SJCRH30 (cell line): ENCODE data around the gene HDGFL2. TPM values are rescaled to one million over a fixed set of nuclear protein-coding genes. Genes with fewer than 3 reads are reported as not detected.

ENCODE experiments used
- DNase-seq, 2 experiments: peaks; one replicate each; pipeline ENCODE4 v3.0.0-alpha.2; 2015 to 2020
- H3K27ac ChIP-seq: fragments of 250-450 bp; sonication (Bioruptor Pico); 2 replicates; pipeline ENCODE4 v1.5.1; 2020; ENCODE audit warnings: mild to moderate bottlenecking, moderate library complexity
- H3K27me3 ChIP-seq: fragments of 250-450 bp; sonication (Bioruptor Pico); 2 replicates; pipeline ENCODE4 v1.5.1; 2020; ENCODE audit warnings: mild to moderate bottlenecking, moderate library complexity
- H3K36me3 ChIP-seq: fragments of 250-450 bp; sonication (Bioruptor Pico); 2 replicates; pipeline ENCODE4 v1.5.1; 2020; ENCODE audit warnings: mild to moderate bottlenecking, moderate library complexity
- H3K4me1 ChIP-seq: fragments of 250-450 bp; sonication (Bioruptor Pico); 2 replicates; pipeline ENCODE4 v1.5.1; 2020; ENCODE audit warnings: mild to moderate bottlenecking, moderate library complexity
- H3K4me3 ChIP-seq: fragments of 250-450 bp; sonication (Bioruptor Pico); 2 replicates; pipeline ENCODE4 v1.5.1; 2020; ENCODE audit warnings: mild to moderate bottlenecking, moderate library complexity
- H3K9me3 ChIP-seq: fragments of 250-450 bp; sonication (Bioruptor Pico); replicated peaks from 2 replicates; pipeline ENCODE4 v1.5.1; 2020; ENCODE audit warnings: mild to moderate bottlenecking, moderate library complexity
- total RNA-seq: library from RNA; depleted of rRNA; stranded (reverse); fragments of >200 nt; shearing (Covaris generic); gene quantifications from 2 replicates; pipeline ENCODE4 v1.2.3, GENCODE V29; 2014

Gene HDGFL2
- total RNA-seq, 1 experiment from 2014 or later = 64.4 TPM

DNA sequence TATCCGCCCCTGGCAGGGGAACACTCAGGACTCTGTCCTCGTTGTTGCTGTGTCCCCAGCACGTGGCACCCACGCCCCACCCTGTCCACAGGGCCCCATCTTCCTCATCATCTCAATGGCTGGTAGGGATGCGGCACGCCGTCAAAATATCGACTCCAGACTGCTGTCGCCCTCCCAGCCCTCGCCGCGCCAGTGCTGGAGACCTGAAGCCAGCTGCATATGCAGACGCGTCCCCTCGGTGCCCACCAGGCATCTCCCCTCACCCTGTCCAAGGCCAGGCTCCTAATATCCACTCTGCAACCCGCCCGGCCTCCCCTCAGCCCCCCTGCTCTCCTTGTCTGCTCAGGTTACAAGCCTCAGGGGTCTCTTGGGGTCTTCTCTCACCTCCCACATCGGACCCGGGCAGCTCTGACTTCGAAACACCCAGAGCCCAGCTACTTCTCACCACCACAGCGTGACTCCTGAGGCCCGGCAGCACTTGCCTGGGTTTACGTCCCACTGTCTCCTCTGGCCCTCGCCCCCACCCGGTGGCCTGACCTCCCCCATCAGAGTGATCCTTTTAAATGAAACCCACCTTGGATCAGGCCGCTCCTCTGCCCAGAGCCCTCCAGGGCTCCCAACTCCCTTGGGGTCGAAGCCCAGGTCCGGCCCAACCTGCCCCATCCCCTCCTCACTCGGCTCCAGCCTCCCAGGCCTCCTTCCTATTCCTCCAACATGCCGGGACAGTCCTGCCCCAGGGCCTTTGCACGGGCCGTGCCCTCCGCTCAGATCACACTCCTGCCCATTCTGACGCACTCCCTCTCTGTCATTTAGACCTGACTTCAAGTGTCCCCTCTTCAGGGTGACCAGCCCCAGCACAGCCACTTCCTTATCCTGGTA lies 33.7 kb downstream of the HDGFL2 start:
- DNase-seq = no peak
- Histone ChIP-seq H3K36me3 (no peaks in the 10 kb centered on the region), H3K27me3 (no peaks in the 10 kb centered on the region), H3K4me1 (peaks cover 18% of the 10 kb centered on the region), H3K9me3 (no peaks in the 10 kb centered on the region), H3K4me3 (no peak overlapping the region), H3K27ac (no peak overlapping the region)

DNA sequence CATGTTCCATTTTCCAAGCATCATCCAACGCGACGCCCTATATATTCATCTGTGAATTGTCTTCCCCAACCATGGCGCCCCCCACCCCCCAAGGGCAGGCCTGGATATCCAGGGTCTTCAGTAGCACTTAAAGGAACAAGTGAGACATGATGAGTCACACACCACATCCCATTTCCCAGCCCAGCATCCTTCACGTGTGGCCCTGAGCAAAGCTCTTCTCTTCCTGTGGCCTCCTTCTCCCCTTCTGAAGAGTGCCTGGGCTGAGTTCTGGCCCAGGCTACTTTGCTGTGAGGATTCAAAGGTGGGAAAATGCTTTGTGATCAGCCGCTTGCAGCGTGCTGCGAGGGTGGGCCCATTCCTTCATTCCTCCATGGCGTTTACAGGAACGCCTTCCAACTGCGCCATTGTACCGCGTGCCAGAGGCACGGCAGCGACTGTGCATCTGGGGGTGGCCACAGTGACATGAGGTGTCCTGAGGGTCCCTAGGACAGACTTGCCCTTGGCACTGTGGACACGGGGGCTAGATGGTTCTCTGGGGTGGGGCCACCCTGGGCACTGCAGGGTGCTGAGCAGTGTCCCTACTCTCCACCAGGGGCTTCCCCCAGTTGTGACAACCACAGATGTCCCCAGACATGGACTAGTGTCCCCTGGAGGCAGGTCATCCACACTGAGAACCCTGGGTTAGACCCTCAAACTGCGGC lies 34.5 kb downstream of the HDGFL2 start:
- Histone ChIP-seq H3K4me1 (peaks cover 18% of the 10 kb centered on the region), H3K36me3 (no peaks in the 10 kb centered on the region), H3K27me3 (no peaks in the 10 kb centered on the region), H3K27ac (no peak overlapping the region), H3K9me3 (no peaks in the 10 kb centered on the region), H3K4me3 (no peak overlapping the region)
- no peak for DNase-seq

DNA sequence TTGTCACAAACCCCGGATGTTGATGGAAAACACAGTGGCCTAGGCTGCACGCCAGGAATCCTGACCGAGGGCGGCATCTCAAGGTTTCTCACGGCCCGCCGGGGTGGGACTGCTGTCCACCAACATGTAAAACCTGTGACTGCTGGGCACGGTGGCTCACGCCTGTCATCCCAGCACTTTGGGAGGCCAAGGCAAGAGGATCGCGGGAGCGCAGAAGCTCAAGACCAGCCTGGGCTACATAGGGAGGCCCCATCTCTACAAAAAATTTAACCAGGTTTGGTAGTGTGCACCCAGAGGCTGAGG lies 35.0 kb downstream of the HDGFL2 start:
- Histone ChIP-seq H3K4me3 (no peak overlapping the region), H3K9me3 (no peaks in the 10 kb centered on the region), H3K36me3 (no peaks in the 10 kb centered on the region), H3K4me1 (peaks cover 18% of the 10 kb centered on the region), H3K27me3 (no peaks in the 10 kb centered on the region), H3K27ac (no peak overlapping the region)
- no peak for DNase-seq

DNA sequence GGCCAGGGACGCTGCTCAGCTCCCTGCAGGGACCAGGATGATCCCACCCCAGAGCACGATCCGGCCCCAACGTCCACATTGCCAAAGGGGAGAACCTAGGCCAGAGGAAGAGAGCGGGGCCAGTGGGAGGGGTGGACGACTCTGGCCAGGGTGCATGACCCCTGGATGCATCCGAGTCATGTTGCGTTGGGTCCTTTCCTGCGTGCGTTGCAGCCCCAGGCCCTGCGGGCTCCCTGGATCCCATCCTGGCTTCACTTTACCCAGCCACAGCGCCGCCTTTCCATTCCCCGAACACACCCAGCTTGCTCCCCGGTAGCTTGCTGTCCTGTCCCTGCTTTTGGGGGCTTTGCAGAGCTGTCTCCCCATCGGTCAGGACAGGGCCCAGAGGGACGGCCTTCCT lies 35.7 kb downstream of the HDGFL2 start:
- H3K36me3 ChIP-seq = no peaks in the 10 kb centered on the region
- H3K4me1 ChIP-seq = peaks cover 12% of the 10 kb centered on the region
- H3K27me3 ChIP-seq = no peaks in the 10 kb centered on the region
- DNase-seq = no peak
- no peaks in the 10 kb centered on the region for H3K9me3 ChIP-seq
- H3K27ac ChIP-seq = no peak overlapping the region
- no peak overlapping the region for H3K4me3 ChIP-seq

DNA sequence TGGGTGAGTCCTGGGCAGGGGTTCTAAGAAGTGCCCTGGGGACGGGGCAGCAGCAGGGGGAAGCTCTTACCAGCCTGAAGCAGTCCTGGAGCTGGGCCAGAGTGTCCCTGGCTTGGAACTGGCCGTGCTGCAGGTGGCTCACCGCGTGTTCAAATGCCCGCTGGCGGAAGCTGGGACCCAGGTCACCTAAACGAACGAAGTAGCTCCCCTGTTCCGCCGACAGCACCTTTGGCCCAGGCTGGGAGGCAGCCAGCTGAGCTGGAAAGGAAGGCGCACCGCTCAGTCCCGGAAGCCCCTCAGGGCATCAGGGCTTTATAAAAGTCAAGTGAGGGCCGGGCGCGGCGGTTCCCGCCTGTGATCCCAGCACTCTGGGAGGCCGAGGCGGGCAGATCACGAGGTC lies 36.6 kb downstream of the HDGFL2 start:
- H3K36me3 ChIP-seq = no peaks in the 10 kb centered on the region
- no peak for DNase-seq
- no peak overlapping the region for H3K27ac ChIP-seq
- no peaks in the 10 kb centered on the region for H3K9me3 ChIP-seq
- H3K4me1 ChIP-seq = peaks cover 6% of the 10 kb centered on the region; the same call in 1 of the 2 replicates
- no peak overlapping the region for H3K4me3 ChIP-seq
- no peaks in the 10 kb centered on the region for H3K27me3 ChIP-seq

DNA sequence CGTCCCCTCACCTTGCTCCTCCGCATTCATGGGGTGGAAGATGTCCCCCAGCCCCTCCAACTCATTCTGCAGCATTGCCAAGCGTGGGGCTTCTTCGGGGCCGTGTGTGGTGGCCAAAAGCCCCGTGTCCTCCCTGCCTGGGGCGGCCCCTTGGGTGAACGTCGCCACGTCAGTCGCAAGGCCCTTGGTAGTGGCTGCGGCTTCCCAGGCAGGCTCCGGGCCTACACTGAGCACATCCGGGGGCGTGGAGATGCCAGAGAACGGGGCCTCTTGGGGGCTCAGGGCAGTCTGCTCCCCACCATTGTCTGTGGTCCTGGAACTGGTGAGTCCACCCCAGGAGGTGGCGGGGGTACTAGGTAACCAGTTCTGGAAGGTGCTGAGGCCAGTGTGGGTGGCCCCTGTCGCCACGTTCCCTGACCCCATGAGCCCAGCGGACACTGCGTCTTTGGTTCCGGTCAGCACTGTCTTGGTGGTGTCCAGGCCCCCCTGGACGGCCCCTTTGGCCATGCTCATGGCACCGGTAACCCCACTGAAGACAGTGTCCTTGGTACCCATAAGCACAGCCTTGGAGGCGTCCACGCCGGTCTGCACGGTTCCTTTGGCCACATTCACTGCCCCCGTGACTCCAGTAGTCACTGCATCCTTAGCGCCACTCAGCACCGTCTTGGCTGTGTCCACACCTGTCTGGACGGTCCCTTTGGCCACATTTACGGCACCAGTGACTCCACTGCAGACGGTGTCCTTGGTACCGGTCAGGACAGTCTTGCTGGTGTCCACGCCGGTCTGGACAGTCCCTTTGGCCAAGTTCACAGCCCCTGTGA lies 38.5 kb downstream of the HDGFL2 start:
- Histone ChIP-seq H3K27me3 (no peaks in the 10 kb centered on the region), H3K4me1 (no peaks in the 10 kb centered on the region), H3K36me3 (no peaks in the 10 kb centered on the region), H3K27ac (no peak overlapping the region), H3K4me3 (no peak overlapping the region), H3K9me3 (no peaks in the 10 kb centered on the region)
- no peak for DNase-seq

DNA sequence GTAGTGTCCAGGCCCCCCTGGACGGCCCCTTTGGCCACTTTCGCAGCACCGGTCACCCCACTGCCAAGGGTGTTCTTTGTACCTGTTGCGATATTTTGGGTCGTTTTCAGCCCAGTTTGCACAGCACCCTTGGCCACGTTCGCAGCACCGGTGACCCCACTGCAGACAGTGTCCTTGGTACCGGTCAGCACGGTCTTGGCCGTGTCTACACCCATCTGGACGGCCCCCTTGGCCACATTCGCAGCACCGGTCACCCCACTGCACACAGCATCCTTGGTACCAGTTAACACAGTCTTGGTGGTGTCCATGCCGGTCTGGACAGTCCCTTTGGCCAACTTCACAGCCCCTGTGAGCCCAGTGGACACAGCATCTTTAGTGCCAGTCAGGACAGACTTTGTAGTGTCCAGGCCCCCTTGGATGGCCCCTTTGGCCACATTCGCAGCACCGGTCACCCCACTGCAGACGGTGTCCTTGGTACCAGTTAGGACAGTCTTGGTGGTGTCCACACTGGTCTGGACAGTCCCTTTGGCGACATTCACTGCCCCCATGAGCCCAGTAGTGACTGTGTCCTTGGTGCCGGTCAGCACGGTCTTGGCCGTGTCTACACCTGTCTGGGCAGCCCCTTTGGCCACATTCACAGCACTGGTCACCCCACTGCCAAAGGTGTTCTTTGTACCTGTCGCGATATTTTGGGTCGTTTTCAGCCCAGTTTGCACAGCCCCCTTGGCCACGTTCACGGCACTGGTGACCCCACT lies 39.4 kb downstream of the HDGFL2 start:
- no peaks in the 10 kb centered on the region for H3K9me3 ChIP-seq
- H3K27me3 ChIP-seq = no peaks in the 10 kb centered on the region
- H3K36me3 ChIP-seq = no peaks in the 10 kb centered on the region
- H3K27ac ChIP-seq = no peak overlapping the region
- no peak overlapping the region for H3K4me3 ChIP-seq
- no peaks in the 10 kb centered on the region for H3K4me1 ChIP-seq
- DNase-seq = no peak

DNA sequence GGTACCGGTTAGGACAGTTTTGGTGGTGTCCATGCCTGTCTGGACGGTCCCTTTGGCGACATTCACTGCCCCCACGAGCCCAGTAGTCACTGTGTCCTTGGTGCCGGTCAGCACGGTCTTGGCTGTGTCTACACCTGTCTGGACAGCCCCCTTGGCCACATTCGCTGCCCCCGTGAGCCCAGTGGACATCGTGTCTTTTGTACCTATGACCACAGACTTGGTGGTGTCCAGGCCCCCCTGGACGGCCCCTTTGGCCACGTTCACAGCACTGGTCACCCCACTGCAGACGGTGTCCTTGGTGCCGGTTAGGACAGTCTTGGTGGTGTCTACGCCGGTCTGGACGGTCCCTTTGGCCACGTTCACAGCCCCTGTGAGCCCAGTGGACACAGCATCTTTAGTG lies 40.0 kb downstream of the HDGFL2 start:
- Histone ChIP-seq H3K36me3 (no peaks in the 10 kb centered on the region), H3K27ac (no peak overlapping the region), H3K27me3 (no peaks in the 10 kb centered on the region), H3K4me1 (peaks cover 2% of the 10 kb centered on the region), H3K9me3 (no peaks in the 10 kb centered on the region), H3K4me3 (no peak overlapping the region)
- no peak for DNase-seq

DNA sequence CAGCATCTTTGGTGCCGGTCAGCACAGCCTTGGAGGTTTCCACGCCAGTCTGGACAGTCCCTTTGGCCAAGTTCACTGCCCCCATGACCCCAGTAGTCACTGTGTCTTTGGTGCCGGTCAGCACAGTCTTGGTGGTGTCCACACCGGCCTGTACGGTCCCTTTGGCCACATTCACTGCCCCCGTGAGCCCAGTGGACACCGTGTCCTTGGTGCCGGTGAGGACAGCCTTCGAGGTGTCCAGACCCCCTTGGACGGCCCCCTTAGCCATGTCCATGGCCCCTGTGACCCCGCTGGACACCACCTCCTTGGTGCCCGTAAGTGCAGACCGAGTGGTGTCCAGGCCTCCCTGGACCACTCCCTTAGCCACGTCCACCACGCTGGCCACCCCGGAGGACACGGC lies 41.2 kb downstream of the HDGFL2 start:
- no peak overlapping the region for H3K4me3 ChIP-seq
- no peak overlapping the region for H3K27ac ChIP-seq
- no peaks in the 10 kb centered on the region for H3K9me3 ChIP-seq
- DNase-seq = no peak
- no peaks in the 10 kb centered on the region for H3K27me3 ChIP-seq
- H3K4me1 ChIP-seq = peaks cover 7% of the 10 kb centered on the region
- no peaks in the 10 kb centered on the region for H3K36me3 ChIP-seq

DNA sequence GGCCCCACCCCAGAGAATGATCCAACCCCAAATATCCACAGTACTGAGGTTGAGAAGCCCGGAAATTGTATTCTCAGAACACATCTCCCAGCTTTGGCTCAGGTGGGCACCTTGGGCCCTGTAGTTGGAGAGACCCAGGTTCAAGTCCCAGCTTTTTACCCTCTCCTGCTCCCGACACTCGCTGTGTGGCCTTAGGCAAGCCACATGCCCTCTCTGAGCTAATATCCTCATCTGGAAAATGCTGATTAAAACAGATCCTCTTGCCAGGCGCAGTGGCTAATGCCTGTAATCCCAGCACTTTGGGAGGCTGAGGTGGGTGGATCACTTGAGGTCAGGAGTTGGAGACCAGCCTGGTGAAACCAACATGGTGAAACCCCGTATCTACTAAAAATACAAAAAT lies 43.6 kb downstream of the HDGFL2 start:
- peaks cover 7% of the 10 kb centered on the region for H3K4me1 ChIP-seq
- no peaks in the 10 kb centered on the region for H3K9me3 ChIP-seq
- no peaks in the 10 kb centered on the region for H3K36me3 ChIP-seq
- no peaks in the 10 kb centered on the region for H3K27me3 ChIP-seq
- DNase-seq = no peak
- no peak overlapping the region for H3K27ac ChIP-seq
- H3K4me3 ChIP-seq = no peak overlapping the region

DNA sequence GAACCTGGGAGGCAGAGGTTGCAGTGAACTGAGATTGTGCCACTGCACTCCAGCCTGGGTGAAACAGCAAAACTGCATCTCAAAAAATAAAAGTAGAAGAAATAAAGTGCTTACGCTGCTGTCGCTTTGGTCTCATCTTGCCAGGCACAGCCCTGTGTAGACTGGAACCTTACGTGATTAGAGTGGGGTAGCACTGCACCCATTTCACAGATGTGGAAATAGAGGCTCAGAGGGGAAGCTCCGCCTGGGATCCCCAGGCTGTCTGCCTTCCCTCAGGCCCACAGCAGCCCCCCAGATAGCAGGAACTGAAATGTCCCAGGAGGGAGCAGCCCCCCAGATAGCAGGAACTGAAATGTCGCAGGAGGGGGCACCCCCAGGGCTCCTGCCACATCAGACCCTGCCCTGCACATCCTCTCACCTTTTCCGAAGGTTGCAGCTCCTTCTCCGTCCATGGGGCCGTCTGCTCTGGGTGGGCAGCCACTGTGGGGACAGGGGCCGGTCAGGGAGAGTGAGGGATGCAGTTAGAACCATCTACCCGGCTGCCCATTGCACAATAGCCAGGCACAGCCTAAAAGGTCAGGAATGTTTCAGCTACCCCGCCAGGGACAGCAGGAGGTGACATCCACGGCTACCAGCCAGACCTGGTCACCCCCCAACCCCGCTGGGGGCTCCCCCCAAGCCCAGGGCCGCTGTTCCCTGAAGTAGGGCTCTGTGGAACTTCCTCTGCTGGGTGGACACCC lies 44.3 kb downstream of the HDGFL2 start:
- H3K4me1 ChIP-seq = peaks cover 7% of the 10 kb centered on the region
- no peaks in the 10 kb centered on the region for H3K27me3 ChIP-seq
- no peak for DNase-seq
- H3K36me3 ChIP-seq = no peaks in the 10 kb centered on the region
- H3K4me3 ChIP-seq = no peak overlapping the region
- H3K9me3 ChIP-seq = no peaks in the 10 kb centered on the region
- H3K27ac ChIP-seq = no peak overlapping the region

DNA sequence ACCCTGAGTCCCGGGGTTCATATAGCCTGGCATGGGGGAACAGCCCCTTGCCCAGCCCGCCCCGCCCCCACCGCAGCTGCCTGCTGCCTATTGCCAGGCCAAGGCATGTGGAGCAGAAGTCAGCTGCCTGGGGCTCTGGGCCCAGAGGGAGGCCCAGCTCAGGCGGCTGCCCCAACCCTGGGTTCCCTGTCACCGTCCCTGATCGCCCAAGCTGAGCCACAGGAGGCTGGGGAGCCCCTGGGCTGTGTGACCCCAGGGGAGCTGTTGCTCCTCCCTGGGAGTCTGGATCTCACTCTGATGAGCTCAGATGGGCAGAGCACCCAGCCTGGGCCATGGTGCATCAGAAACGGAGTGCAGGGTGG lies 44.8 kb downstream of the HDGFL2 start:
- peak; percentile 45 to 52 for DNase-seq
- Histone ChIP-seq H3K27me3 (no peaks in the 10 kb centered on the region), H3K27ac (no peak overlapping the region), H3K4me3 (no peak overlapping the region), H3K4me1 (peaks cover 12% of the 10 kb centered on the region), H3K9me3 (no peaks in the 10 kb centered on the region), H3K36me3 (no peaks in the 10 kb centered on the region)

DNA sequence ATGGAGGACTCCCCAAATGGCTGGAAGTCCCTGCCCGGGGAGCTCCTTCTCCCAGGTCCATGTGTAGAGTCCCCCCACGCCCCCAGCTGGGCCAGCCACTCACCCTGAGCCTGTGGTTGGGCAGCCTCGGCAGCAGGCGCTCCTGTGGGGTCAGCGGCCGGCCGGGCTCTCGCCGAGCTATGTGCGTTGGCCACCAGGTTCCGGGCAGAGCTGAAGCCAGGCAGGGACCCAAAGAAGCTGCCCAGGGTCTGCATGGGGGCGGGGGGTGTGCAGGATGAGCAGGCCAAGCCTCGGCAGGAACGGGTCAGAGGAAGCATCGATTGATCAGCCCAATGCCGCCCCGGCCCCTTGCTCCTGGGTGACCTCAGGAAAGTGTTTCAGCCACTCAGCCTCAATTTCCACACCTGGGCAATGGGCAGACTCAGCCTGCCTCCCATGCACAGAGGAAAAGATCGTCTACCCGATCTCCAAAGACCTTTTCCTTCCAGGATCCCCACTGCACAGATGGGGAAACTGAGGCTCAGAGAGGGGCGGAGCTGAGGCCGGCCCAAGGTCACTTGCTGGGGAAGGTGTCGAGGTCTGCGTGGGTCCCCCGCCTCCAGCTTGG lies 45.5 kb downstream of the HDGFL2 start:
- DNase-seq = no peak
- Histone ChIP-seq H3K4me3 (no peak overlapping the region), H3K9me3 (no peaks in the 10 kb centered on the region), H3K36me3 (no peaks in the 10 kb centered on the region), H3K4me1 (peaks cover 12% of the 10 kb centered on the region), H3K27ac (no peak overlapping the region), H3K27me3 (no peaks in the 10 kb centered on the region)
